Caco-2 (cell line): ENCODE data around the gene CDC42BPB. TPM values are rescaled to one million over a fixed set of nuclear protein-coding genes. Genes with fewer than 3 reads are reported as not detected.

Source experiments
- BruUV-seq: library from RNA; stranded (reverse); fragments of 400-500 nt; replicated peaks from 2 replicates; lab custom pipeline; 2021; lab: Mats Ljungman, UMichigan
- CTCF ChIA-PET: fragments of 300-600 bp; sonication (Branson Sonifier 250); formaldehyde crosslinking; loops from one replicate; lab custom pipeline; 2022; ENCODE audit warnings: antibody characterized with exemption; lab: Charles Lee
- POLR2A ChIA-PET: fragments of 300-600 bp; sonication (Branson Sonifier 250); formaldehyde crosslinking; loops from one replicate; lab custom pipeline; 2022; ENCODE audit warnings: antibody characterized with exemption; lab: Charles Lee
- DNase-seq, 2 experiments: peaks; one replicate each; pipeline versions ENCODE4 v3.0.0 to v3.0.0-alpha.2; 2020 to 2022
- H3K27me3 ChIP-seq: replicated peaks from 2 replicates; pipeline ENCODE4 v1.6.0; 2011; ENCODE audit warnings: low read length; ENCODE audit not compliant: control insufficient read depth, insufficient read depth
- H3K36me3 ChIP-seq: 2 replicates; pipeline ENCODE4 v1.5.1; 2011; ENCODE audit warnings: low read length; ENCODE audit not compliant: control insufficient read depth, insufficient read depth
- H3K4me1 ChIP-seq: fragments of 250-450 bp; sonication (Bioruptor Pico); 2 replicates; pipeline ENCODE4 v1.5.1; 2020; ENCODE audit warnings: mild to moderate bottlenecking
- H3K4me3 ChIP-seq: 2 replicates; pipeline ENCODE4 v1.5.1; 2011; ENCODE audit warnings: low read depth, mild to moderate bottlenecking, control low read depth, low read length
- H3K9me3 ChIP-seq: fragments of 250-450 bp; sonication (Bioruptor Pico); 2 replicates; pipeline ENCODE4 v1.5.1; 2020; ENCODE audit warnings: mild to moderate bottlenecking, moderate library complexity
- H3K27ac Mint-ChIP-seq: one replicate; pipeline ENCODE4 v1.8.0; 2022; ENCODE audit warnings: mixed read lengths; ENCODE audit not compliant: unreplicated experiment
- H3K27me3 Mint-ChIP-seq: one replicate; pipeline ENCODE4 v1.8.0; 2022; ENCODE audit warnings: mixed read lengths; ENCODE audit not compliant: insufficient read depth, unreplicated experiment
- H3K36me3 Mint-ChIP-seq: one replicate; pipeline ENCODE4 v1.8.0; 2022; ENCODE audit warnings: mild to moderate bottlenecking, mixed read lengths; ENCODE audit not compliant: insufficient read depth, unreplicated experiment
- H3K4me1 Mint-ChIP-seq: one replicate; pipeline ENCODE4 v1.8.0; 2022; ENCODE audit warnings: low read depth, mixed read lengths; ENCODE audit not compliant: unreplicated experiment
- H3K4me3 Mint-ChIP-seq: one replicate; pipeline ENCODE4 v1.8.0; 2022; ENCODE audit warnings: mild to moderate bottlenecking, moderate library complexity, mixed read lengths; ENCODE audit not compliant: unreplicated experiment
- H3K9me3 Mint-ChIP-seq: one replicate; pipeline ENCODE4 v1.8.0; 2022; ENCODE audit warnings: mixed read lengths; ENCODE audit not compliant: unreplicated experiment
- CTCF ChIP-seq, 2 experiments: fragments of 200-600 bp in 1 of 2; IDR thresholded peaks; 1 replicate in 1 of 2; 2 replicates in 1 of 2; pipeline versions ENCODE4 v1.5.1 to v1.8.0; 2011 to 2022; ENCODE audit warnings: antibody characterized with exemption in 1 of 2, control low read depth in 1 of 2, inconsistent platforms in 1 of 2, low read depth in 1 of 2, low read length in 1 of 2, mild to moderate bottlenecking in 1 of 2, moderate library complexity in 1 of 2; ENCODE audit not compliant: insufficient read depth in 1 of 2, severe bottlenecking in 1 of 2, unreplicated experiment in 1 of 2
- intact Hi-C: fragments of 100-400 bp; cut with micrococcal nuclease; formaldehyde crosslinking; loops from one replicate; pipeline ENCODE4 v1.10.0; 2022; ENCODE audit not compliant: unreplicated experiment
- total RNA-seq: library from RNA; stranded (reverse); gene quantifications from 2 replicates; pipeline ENCODE4 v1.2.3, GENCODE V29; 2022

Gene CDC42BPB
- total RNA-seq, 1 experiment from 2014 or later, result 55.1 TPM

- POLR2A ChIA-PET, result interaction anchor here (0.6 to 0.7 kb wide), 2 partner anchors 23 to 277 kb away, joined by 3 to 4 read pairs; partner anchors contain the start of gene EIF5
- Mint-ChIP-seq H3K27ac (peak overlapping the region; percentile 65), H3K4me1 (no peaks in the 10 kb centered on the region), H3K27me3 (no peaks in the 10 kb centered on the region), H3K9me3 (no peaks in the 10 kb centered on the region), H3K36me3 (peaks cover 13% of the 10 kb centered on the region), H3K4me3 (peak overlapping the region; percentile 86)
- Histone ChIP-seq H3K27me3 (no peaks in the 10 kb centered on the region), H3K4me3 (peak overlapping the region; percentile 100), H3K36me3 (0 out of 2 replicates have a peak, but pooled peaks cover 2% of the 10 kb centered on the region), H3K4me1 (peaks cover 17% of the 10 kb centered on the region; the same call in 1 of the 2 replicates), H3K9me3 (no peaks in the 10 kb centered on the region)
- BruUV-seq, result no TSS peak
- CTCF ChIA-PET, result no interaction called here
- TF ChIP-seq CTCF (IDR thresholded peaks at IDR 0.05; ENCODE audit: insufficient read depth in 1 of 2, low read depth in 1 of 2, low read length in 1 of 2, severe bottlenecking in 1 of 2, unreplicated experiment in 1 of 2), result no peak
- intact Hi-C loops, result loop anchor here (5.0 kb wide), 1 partner anchor 740 kb away; the partner anchor contains the start of gene ZNF839
- no peak for DNase-seq
Measured at GRCh38 chr14:103057028-103057371, 349 bp downstream of the CDC42BPB start.

- POLR2A ChIA-PET, result interaction anchor here (0.6 to 0.7 kb wide), 2 partner anchors 23 to 278 kb away, joined by 3 to 4 read pairs; partner anchors contain the start of gene EIF5
- H3K9me3 Mint-ChIP-seq, result no peaks in the 10 kb centered on the region
- H3K9me3 ChIP-seq, result no peaks in the 10 kb centered on the region
- CTCF ChIA-PET, result interaction anchor here (0.9 kb wide), 1 partner anchor 19 kb away, joined by 6 read pairs; no protein-coding TSS in a partner anchor
- no TSS peak for BruUV-seq
- H3K4me3 ChIP-seq, result peak overlapping the region; percentile 100
- peak overlapping the region; percentile 65 for H3K27ac Mint-ChIP-seq
- no peaks in the 10 kb centered on the region for H3K4me1 Mint-ChIP-seq
- H3K27me3 Mint-ChIP-seq, result no peaks in the 10 kb centered on the region
- intact Hi-C loops, result loop anchor here (5.0 kb wide), 1 partner anchor 739 kb away; the partner anchor contains the start of gene ZNF839
- H3K27me3 ChIP-seq, result no peaks in the 10 kb centered on the region
- peaks cover 17% of the 10 kb centered on the region; the same call in 1 of the 2 replicates for H3K4me1 ChIP-seq
- H3K36me3 Mint-ChIP-seq, result peaks cover 13% of the 10 kb centered on the region
- H3K36me3 ChIP-seq, result 0 out of 2 replicates have a peak, but pooled peaks cover 2% of the 10 kb centered on the region
- peak; percentile 43 to 64 for DNase-seq
- no peak for TF ChIP-seq CTCF (IDR thresholded peaks at IDR 0.05; ENCODE audit: insufficient read depth in 1 of 2, low read depth in 1 of 2, low read length in 1 of 2, severe bottlenecking in 1 of 2, unreplicated experiment in 1 of 2)
- H3K4me3 Mint-ChIP-seq, result peak overlapping the region; percentile 86
Measured at GRCh38 chr14:103056322-103057027, 874 bp downstream of the CDC42BPB start.

GRCh38 chr14:103055695-103056094, 1.7 kb downstream of the CDC42BPB start:
- H3K4me3 Mint-ChIP-seq, result peak overlapping the region; percentile 86
- no peaks in the 10 kb centered on the region for H3K9me3 Mint-ChIP-seq
- Histone ChIP-seq H3K4me1 (peaks cover 17% of the 10 kb centered on the region; the same call in 1 of the 2 replicates), H3K4me3 (no peak overlapping the region), H3K36me3 (0 out of 2 replicates have a peak, but pooled peaks cover 2% of the 10 kb centered on the region), H3K9me3 (no peaks in the 10 kb centered on the region), H3K27me3 (no peaks in the 10 kb centered on the region)
- H3K36me3 Mint-ChIP-seq, result peaks cover 13% of the 10 kb centered on the region
- TF ChIP-seq CTCF (IDR thresholded peaks at IDR 0.05; ENCODE audit: insufficient read depth in 1 of 2, low read depth in 1 of 2, low read length in 1 of 2, severe bottlenecking in 1 of 2, unreplicated experiment in 1 of 2), result no peak
- H3K27ac Mint-ChIP-seq, result no peak overlapping the region
- no peaks in the 10 kb centered on the region for H3K4me1 Mint-ChIP-seq
- TSS peak; percentile 74 for BruUV-seq
- POLR2A ChIA-PET, result no interaction called here
- intact Hi-C loops, result loop anchor here (5.0 kb wide), 1 partner anchor 738 kb away; the partner anchor contains the start of gene ZNF839
- no peaks in the 10 kb centered on the region for H3K27me3 Mint-ChIP-seq
- DNase-seq, result no peak
- CTCF ChIA-PET, result no interaction called here
